Activated CD8-positive, alpha-beta memory T cell treated with anti-CD3 and anti-CD28 coated beads, Interleukin-2, amount 50 U/mL, for 1 hour (primary cell): ENCODE measurements around the gene LARP4.

Source experiments
- DNase-seq: peaks from one replicate; pipeline ENCODE4 v3.0.0-alpha.2; 2020; ENCODE audit errors: extremely low read depth

LARP4 gene

GRCh38 chr12:50524621-50525020 lies 123.9 kb downstream of the LARP4 start:
- DNase-seq, result no peak

GRCh38 chr12:50525422-50525821 lies 124.7 kb downstream of the LARP4 start:
- DNase-seq, result no peak

- DNase-seq, result no peak
These were observed 126.7 kb downstream of the LARP4 start for GRCh38 chr12:50527359-50527726.

GRCh38 chr12:50528800-50529199 lies 128.1 kb downstream of the LARP4 start:
- DNase-seq, result no peak

- no peak for DNase-seq
These were observed 128.7 kb downstream of the LARP4 start for GRCh38 chr12:50529345-50529744.
